GM23338 (cell line): ENCODE data around the gene HERC5.
A peak's percentile ranks its signal among the peaks of the same experiment; 100 is the strongest.

Experiments
- CREB1 ChIP-seq: fragments of 250-450 bp; sonication (Bioruptor Pico); IDR thresholded peaks from 2 replicates; pipeline ENCODE4 v1.5.0; 2020; ENCODE audit warnings: low read depth, mild to moderate bottlenecking, moderate library complexity
- CTCF ChIP-seq, 2 experiments: fragments of 200-600 bp in 1 of 2; sonication (generic) in 1 of 2; conservative IDR thresholded peaks; 2 replicates each; pipeline versions ENCODE4 v1.5.1 to v1.6.1; 2016 to 2017; ENCODE audit warnings: antibody characterized with exemption in 2 of 2, low read depth in 2 of 2, mild to moderate bottlenecking in 2 of 2, moderate library complexity in 1 of 2
- ETS1 ChIP-seq: IDR thresholded peaks from 2 replicates; pipeline ENCODE4 v1.6.1; 2016; ENCODE audit warnings: antibody characterized with exemption
- EZH2 ChIP-seq: fragments of 200-600 bp; sonication (generic); IDR thresholded peaks from one replicate; pipeline ENCODE4 v1.8.0; 2017; ENCODE audit warnings: antibody characterized with exemption, mild to moderate bottlenecking, low read depth; ENCODE audit not compliant: unreplicated experiment
- EZH2phosphoT487 ChIP-seq: fragments of 200-600 bp; sonication (generic); IDR thresholded peaks from one replicate; pipeline ENCODE4 v1.8.1; 2018; ENCODE audit warnings: antibody characterized with exemption; ENCODE audit not compliant: unreplicated experiment
- JUNB ChIP-seq: IDR thresholded peaks from one replicate; pipeline ENCODE4 v1.6.1; 2016; ENCODE audit warnings: antibody characterized with exemption; ENCODE audit not compliant: unreplicated experiment
- POLR2AphosphoS5 ChIP-seq: IDR thresholded peaks from 2 replicates; pipeline ENCODE4 v1.6.1; 2016; ENCODE audit warnings: antibody characterized with exemption, low read depth
- REST ChIP-seq: IDR thresholded peaks from one replicate; pipeline ENCODE4 v1.6.1; 2018; ENCODE audit warnings: antibody characterized with exemption; ENCODE audit not compliant: unreplicated experiment
- STAT1 ChIP-seq: IDR thresholded peaks from one replicate; pipeline ENCODE4 v1.6.1; 2016; ENCODE audit warnings: antibody characterized with exemption; ENCODE audit not compliant: unreplicated experiment
- ZNF331 ChIP-seq: fragments of 250-450 bp; sonication (Bioruptor Pico); IDR thresholded peaks from 2 replicates; pipeline ENCODE4 v1.5.0; 2020; ENCODE audit warnings: low read depth, mild to moderate bottlenecking, moderate library complexity

- TF ChIP-seq CTCF (conservative IDR thresholded peaks at IDR 0.05; ENCODE audit: low read depth in 2 of 2): peak; percentile 61 to 89
- TF ChIP-seq JUNB: no peak
- peak; percentile 73 for TF ChIP-seq POLR2AphosphoS5
- no peak for TF ChIP-seq STAT1
- peak; percentile 22 for TF ChIP-seq CREB1 (CRISPR knock-in tag)
- no peak for TF ChIP-seq REST
- TF ChIP-seq ETS1: no peak
- TF ChIP-seq ZNF331 (CRISPR knock-in tag): no peak
- TF ChIP-seq EZH2: no peak
- no peak for TF ChIP-seq EZH2phosphoT487
Measured at GRCh38 chr4:88456670-88457306, at the start of gene HERC5.
